Suprapubic skin (tissue), 4 donors: Measurements from ENCODE around the gene MLLT6. TPM values are rescaled to one million over a fixed set of nuclear protein-coding genes. Genes with fewer than 3 reads are reported as not detected.
A peak's percentile ranks its signal among the peaks of the same experiment; 100 is the strongest.

Source experiments
- DNase-seq, 2 donors: peaks; one replicate each; pipeline ENCODE4 v3.0.0-alpha.2; 2019; ENCODE audit warnings: low spot score in 2 of 2
- H3K27ac ChIP-seq: fragments of 200-600 bp; sonication (generic); one replicate; pipeline ENCODE4 v1.5.1; 2019
- H3K27me3 ChIP-seq: fragments of 200-600 bp; sonication (generic); one replicate; pipeline ENCODE4 v1.5.1; 2019
- H3K36me3 ChIP-seq: fragments of 200-600 bp; sonication (generic); one replicate; pipeline ENCODE4 v1.5.1; 2019
- H3K4me1 ChIP-seq: fragments of 200-600 bp; sonication (generic); one replicate; pipeline ENCODE4 v1.5.1; 2019
- H3K4me3 ChIP-seq: fragments of 200-600 bp; sonication (generic); one replicate; pipeline ENCODE4 v1.5.1; 2019; ENCODE audit warnings: mild to moderate bottlenecking
- H3K9me3 ChIP-seq: fragments of 200-600 bp; sonication (generic); one replicate; pipeline ENCODE4 v1.5.1; 2019
- CTCF ChIP-seq, 2 donors: fragments of 200-600 bp in 1 of 2; fragments of 450-650 bp in 1 of 2; sonication (generic) in 1 of 2; IDR thresholded peaks; one replicate each; pipeline ENCODE4 v1.5.1; 2016 to 2019; ENCODE audit warnings: antibody characterized with exemption in 2 of 2, mild to moderate bottlenecking in 1 of 2, moderate library complexity in 1 of 2
- EP300 ChIP-seq: sonication (generic); formaldehyde crosslinking; IDR thresholded peaks from one replicate; pipeline ENCODE4 v1.6.1; 2017; ENCODE audit warnings: antibody characterized with exemption
- POLR2A ChIP-seq, 2 donors: fragments of 450-650 bp; IDR thresholded peaks; one replicate each; pipeline ENCODE4 v1.6.1; 2017; ENCODE audit warnings: antibody characterized with exemption in 2 of 2, mild to moderate bottlenecking in 2 of 2, moderate library complexity in 2 of 2
- POLR2AphosphoS5 ChIP-seq, 3 donors: sonication (generic); formaldehyde crosslinking; IDR thresholded peaks; one replicate each; pipeline ENCODE4 v1.6.1; 2017; ENCODE audit warnings: antibody characterized with exemption in 3 of 3
- WGBS: methylation state at CpG from one replicate; pipeline ENCODE4 v1.1.5; 2018; 5-methylcytosine and 5-hydroxymethylcytosine counted together
- total RNA-seq, 4 donors: library from RNA; depleted of rRNA; stranded (reverse); fragments of >200 nt; gene quantifications; one replicate each; pipeline ENCODE4 v1.1.0, GENCODE V29; 2016

Gene MLLT6
- total RNA-seq, 4 donors from 2014 or later: 62.7 to 136 (median 79.0) TPM

- no peak for TF ChIP-seq POLR2AphosphoS5 (IDR thresholded peaks at IDR 0.05)
- TF ChIP-seq CTCF (IDR thresholded peaks at IDR 0.05): peak; percentile 98
- H3K27me3 ChIP-seq: peaks cover 31% of the 10 kb centered on the region
- H3K4me1 ChIP-seq: no peaks in the 10 kb centered on the region
- H3K27ac ChIP-seq: no peak overlapping the region
- H3K4me3 ChIP-seq: no peak overlapping the region
- 34% methylated on average over 7 of the region's 7 CpGs for WGBS
- no peaks in the 10 kb centered on the region for H3K36me3 ChIP-seq
- DNase-seq: peak; percentile 67 to 82
- H3K9me3 ChIP-seq: no peaks in the 10 kb centered on the region
These were observed 37.8 kb upstream of the MLLT6 start for GRCh38 chr17:38667099-38667786.

- Histone ChIP-seq H3K27ac (no peak overlapping the region), H3K27me3 (peaks cover 36% of the 10 kb centered on the region), H3K4me3 (no peak overlapping the region), H3K36me3 (no peaks in the 10 kb centered on the region), H3K9me3 (no peaks in the 10 kb centered on the region), H3K4me1 (no peaks in the 10 kb centered on the region)
- TF ChIP-seq EP300 (no peak), POLR2AphosphoS5 (IDR thresholded peaks at IDR 0.05) (no peak), CTCF (IDR thresholded peaks at IDR 0.05) (no peak), POLR2A (IDR thresholded peaks at IDR 0.05) (no peak)
- WGBS: 47% methylated on average over 2 of the region's 2 CpGs
- DNase-seq: no peak
These were observed 37.3 kb upstream of the MLLT6 start for GRCh38 chr17:38667787-38668122.

- DNase-seq: no peak
- H3K27me3 ChIP-seq: peaks cover 54% of the 10 kb centered on the region
These were observed 35.6 kb upstream of the MLLT6 start for GRCh38 chr17:38669520-38669919.

GRCh38 chr17:38671939-38672720, 32.9 kb upstream of the MLLT6 start:
- no peaks in the 10 kb centered on the region for H3K9me3 ChIP-seq
- H3K4me3 ChIP-seq: no peak overlapping the region
- peaks cover 30% of the 10 kb centered on the region for H3K4me1 ChIP-seq
- TF ChIP-seq POLR2AphosphoS5 (IDR thresholded peaks at IDR 0.05): no peak
- no peak for TF ChIP-seq EP300
- TF ChIP-seq CTCF (IDR thresholded peaks at IDR 0.05): no peak
- no peak for TF ChIP-seq POLR2A (IDR thresholded peaks at IDR 0.05)
- no peak overlapping the region for H3K27ac ChIP-seq
- H3K36me3 ChIP-seq: no peaks in the 10 kb centered on the region
- peaks cover 56% of the 10 kb centered on the region for H3K27me3 ChIP-seq
- 83% methylated on average over 12 of the region's 12 CpGs for WGBS
- no peak for DNase-seq

More at GRCh38 chr17:38669520-38669919, 35.6 kb upstream of the MLLT6 start:
- no peaks in the 10 kb centered on the region for H3K9me3 ChIP-seq
- H3K4me1 ChIP-seq: peaks cover 14% of the 10 kb centered on the region
- H3K4me3 ChIP-seq: no peak overlapping the region
- TF ChIP-seq CTCF (IDR thresholded peaks at IDR 0.05) (no peak), POLR2AphosphoS5 (IDR thresholded peaks at IDR 0.05) (no peak), POLR2A (IDR thresholded peaks at IDR 0.05) (no peak), EP300 (no peak)
- 27% methylated on average over 6 of the region's 6 CpGs for WGBS
- H3K27ac ChIP-seq: no peak overlapping the region
- no peaks in the 10 kb centered on the region for H3K36me3 ChIP-seq
